CD4-positive, alpha-beta T cell treated with Interleukin-15 for 1 hour (primary cell): ENCODE data around the gene PLTP.
"Not testable (repeated sequence)": the region's sequence is repeated elsewhere in the genome, so short reads cannot be mapped to it uniquely, and the experiment has no call there.

ENCODE experiments used
- DNase-seq: peaks from one replicate; pipeline ENCODE4 v3.0.0-alpha.2; 2020

PLTP gene

DNA sequence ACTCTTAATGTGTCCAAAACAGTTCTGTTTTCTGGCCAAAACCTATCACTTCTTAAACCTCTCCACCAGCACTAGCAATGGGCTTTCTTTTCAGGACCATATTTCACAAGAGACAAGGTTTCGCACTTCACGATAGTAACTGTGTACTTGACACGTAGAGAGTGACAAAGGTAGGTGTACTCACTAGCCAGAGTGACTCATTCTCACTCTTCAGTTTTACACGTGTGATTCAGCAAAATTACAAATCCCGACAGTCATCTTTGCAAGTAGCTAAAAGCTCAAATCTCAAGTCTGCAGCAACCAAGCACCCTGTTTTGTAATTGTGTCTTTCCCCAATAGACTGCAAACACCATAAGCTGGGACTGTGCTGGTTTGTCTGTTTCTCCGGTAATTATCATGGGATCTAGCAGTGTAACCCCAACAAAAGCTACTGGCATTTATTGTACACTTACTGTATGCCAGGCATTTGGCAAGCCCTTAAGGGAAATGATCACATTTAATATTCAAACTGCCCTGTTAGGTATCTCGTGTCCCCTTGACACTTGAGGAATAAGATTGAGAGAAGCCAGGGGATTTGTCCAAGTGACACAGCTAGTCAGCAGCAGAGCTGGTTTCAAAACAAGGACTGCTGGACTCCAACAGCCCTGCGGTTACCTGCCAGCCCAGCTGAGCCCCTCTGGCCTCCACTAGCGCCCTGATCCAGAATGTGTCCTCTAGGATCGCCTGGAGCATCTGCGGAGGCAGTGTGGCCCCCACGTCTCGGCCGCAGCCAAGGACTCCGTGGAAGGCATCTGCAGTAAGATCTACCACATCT lies 32.4 kb upstream of the PLTP start:
- DNase-seq, result peak; percentile 33

- DNase-seq, result no peak
These were observed 31.7 kb upstream of the PLTP start for GRCh38 chr20:45943613-45944012.

GRCh38 chr20:45940469-45940868 lies 28.5 kb upstream of the PLTP start:
- DNase-seq, result no peak

DNA sequence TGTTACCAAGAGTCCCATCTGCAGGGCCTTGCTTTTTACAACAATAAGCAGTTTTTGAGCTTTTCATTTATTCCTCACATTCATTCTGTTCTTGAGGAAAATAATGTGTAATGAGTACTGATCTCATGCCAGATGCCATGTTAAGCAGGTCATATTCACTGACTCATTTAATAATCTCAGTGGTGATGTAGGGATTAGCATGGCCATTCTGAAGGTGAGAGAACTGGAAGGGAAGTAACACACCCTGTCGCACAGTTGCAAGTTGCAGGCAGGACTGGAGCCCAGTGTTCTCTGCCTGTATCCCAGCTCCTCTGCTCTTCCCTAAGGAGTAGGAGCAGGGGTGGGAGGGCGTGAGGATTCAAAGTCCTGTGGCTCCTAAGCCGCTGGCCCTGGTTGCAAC lies 28.1 kb upstream of the PLTP start:
- DNase-seq, result no peak

DNA sequence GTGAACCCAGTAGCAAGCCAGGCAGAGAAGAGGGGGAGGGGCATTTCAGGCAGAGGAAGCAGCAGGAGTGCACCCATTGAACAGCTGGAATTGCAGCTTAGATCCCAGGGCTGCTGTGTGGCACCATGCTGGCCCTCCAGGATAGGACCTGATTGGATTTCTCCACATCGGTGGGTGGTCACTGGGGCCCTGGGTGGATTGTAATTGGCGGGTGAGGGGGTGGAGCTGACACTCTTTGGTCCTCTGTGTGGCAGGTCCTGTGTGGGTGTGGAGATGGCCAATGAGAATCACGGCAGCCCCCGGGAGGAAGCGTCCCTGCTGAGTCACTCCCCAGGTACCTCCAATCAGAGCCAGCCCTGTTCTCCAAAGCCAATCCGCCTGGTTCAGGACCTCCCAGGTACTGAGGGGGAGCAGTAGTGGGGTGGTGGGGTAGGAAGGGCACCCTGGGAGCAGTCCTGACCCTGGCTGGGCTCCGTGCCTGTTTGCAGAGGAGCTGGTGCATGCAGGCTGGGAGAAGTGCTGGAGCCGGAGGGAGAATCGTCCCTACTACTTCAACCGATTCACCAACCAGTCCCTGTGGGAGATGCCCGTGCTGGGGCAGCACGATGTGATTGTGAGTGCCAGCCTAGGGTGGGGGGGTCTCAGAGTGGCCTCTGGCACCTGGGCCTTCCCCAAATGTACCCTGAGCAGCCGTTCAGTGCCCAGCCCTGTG lies 26.9 kb upstream of the PLTP start:
- no peak for DNase-seq

- no peak for DNase-seq
These were observed 25.8 kb upstream of the PLTP start for GRCh38 chr20:45937765-45938164.

DNA sequence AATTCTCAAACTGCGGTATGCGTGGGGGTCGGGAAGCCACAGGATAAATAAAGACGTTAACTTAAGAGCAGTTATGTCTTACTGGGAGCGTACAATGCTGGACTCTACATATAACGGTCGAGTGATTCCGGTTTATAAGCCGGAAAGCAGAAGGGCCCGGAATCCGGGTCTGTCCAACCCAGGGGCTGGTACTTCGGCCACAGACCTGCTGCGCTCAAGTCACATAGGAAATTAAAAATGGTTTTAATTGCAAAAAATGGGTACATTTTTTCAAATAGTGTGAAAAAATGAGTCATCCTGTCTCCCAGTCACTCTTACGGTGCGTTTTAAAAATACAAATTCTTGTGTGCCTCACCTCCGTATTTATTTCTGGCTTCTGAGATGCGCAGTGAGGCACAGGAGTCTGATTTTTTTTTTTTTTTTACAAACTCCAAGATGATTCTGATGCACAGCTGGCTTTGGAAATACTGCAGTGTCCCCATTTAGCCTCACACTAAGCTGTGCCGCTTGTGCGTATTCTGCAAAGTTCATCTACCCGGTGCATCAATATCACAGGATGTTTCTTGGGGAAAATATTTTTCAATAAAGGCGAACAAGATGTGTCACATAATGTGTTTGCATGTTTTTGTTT lies 23.6 kb upstream of the PLTP start:
- DNase-seq, result no peak

GRCh38 chr20:45934586-45935415 lies 22.8 kb upstream of the PLTP start, which contains the start of gene PCIF1:
Gene PCIF1, plus strand, starts transcription at chr20:45934683. Its CDS starts 4,317 bp downstream, at chr20:45939000.
- DNase-seq, result peak; percentile 97

GRCh38 chr20:45934046-45934585 lies 22.2 kb upstream of the PLTP start:
- DNase-seq, result peak; percentile 58

DNA sequence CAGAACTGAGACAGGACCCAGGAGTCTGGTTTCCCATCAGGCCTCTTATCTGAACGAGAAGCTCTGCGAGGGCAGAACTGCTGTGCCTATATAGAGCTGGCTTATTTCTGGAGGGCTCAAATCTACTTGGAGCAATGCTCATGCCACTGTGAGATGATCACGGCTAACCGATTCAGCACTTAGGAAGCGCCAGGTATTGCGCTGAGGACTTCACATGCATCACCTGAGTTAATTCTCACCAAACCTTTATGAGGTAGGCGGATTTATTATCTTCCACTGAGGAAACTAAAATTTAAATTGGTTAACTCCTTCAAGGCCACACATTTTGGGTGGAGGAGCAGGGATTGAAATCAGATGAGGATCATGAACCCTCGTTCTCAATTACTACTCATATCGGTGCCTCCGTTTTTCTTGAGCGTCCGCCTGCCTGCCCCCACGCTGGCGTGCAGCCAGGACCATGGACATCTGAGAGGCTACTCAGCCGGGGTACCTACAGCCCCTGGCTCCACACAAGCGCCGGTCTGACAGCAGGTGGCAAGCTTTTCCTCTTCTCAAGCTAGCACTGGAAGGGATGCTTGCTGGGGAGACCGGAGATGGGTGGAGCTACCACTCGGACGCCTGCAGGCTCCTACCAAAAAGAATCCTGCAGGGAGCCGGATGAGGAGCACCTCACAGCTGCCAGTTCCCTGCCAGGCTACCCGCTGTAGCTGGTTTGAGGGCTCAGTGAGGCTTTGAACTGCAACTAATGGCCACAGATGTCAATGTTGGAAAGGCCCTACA lies 21.5 kb upstream of the PLTP start:
- peak; percentile 70 for DNase-seq

DNA sequence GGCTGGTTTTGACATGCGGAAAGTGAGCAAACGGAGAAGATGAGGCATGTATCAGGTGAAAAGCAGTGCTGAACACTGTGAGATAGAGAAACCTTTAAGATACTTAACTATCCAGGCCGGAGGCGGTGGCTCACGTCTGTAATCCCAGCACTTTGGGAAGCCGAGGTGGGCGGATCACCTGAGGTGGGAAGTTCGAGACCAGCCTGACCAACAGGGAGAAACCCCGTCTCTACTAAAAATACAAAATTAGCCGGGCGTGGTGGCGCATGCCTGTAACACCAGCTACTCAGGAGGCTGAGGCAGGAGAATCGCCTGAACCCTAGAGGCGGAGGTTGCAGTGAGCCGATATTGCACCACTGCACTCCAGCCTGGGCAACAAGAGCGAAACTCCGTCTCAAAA lies 19.7 kb upstream of the PLTP start:
- DNase-seq, result not testable (repeated sequence)

- DNase-seq, result no peak
These were observed 15.3 kb upstream of the PLTP start for GRCh38 chr20:45927071-45927878.

- no peak for DNase-seq
These were observed 14.7 kb upstream of the PLTP start for GRCh38 chr20:45926731-45927070.

DNA sequence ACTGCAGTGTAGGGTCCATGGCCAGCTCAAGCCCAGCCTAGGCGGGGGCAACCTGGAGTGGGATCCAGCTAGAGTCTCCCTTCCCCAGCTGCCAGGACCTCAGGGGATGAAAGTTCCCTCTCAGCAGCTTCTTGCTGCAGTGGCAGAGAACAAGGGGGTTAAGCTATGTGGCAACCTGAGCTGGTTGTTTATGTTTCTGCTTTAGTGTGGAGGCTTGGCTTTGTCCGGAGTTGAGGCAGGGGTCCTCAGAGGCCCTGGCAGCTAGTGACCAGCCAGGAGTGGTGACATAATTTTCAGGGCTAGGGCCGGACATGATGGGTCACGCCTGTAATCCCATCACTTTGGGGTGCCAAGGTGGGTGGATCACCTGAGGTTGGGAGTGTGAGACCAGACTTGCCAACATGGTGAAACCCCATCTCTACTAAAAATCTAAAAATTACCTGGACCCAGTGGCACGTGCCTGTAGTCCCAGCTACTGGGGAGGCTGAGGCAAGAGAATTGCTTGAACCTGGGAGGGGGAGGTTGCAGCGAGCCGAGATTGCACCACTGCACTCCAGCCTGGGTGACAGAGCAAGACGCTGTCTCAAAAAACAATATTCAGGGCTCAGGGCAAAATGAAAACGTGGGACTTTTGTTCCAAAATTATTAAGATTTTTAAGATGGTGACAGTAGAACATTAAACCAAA lies 14.0 kb upstream of the PLTP start:
- no peak for DNase-seq

DNA sequence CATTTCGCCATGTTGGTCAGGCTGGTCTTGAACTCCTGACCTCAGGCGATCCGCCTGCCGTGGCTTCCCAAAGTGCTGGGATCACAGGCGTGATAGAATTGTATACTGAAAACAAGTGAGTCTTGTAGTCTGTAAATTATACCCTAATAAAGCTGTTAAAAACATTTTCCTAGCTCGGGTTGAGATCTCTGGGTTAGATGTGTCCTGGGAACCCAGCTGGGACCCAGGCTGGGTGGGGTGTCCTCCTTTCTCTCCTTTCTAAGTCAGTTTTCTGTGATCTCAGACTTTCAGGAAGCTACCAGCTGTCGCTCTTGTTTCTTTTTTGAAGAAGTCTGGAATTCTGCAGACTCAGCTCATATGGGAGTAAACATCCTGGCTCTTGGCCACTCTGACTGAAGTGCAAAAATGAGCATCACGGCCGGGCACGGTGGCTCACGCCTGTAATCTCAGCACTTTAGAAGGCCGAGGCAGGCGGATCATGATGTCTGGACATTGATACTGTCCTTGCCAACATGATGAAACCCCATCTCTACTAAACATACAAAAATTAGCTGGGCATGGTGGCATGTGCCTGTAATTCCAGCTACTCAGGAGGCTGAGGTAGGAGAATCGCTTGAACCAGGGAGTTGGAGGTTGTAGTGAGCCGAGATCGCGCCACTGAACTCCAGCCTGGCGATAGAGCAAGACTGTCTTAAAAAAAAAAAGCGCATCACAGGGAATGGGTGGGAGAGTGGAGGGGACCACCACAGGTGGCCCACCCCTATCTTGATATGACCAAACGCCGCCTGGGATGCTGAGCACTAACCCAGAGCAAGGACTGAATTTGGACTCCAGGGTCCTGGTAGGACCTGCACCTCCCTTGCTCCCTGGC lies 12.7 kb upstream of the PLTP start:
- DNase-seq, result no peak

GRCh38 chr20:45921337-45922189 lies 9.6 kb upstream of the PLTP start:
- no peak for DNase-seq

GRCh38 chr20:45920462-45921336 lies 8.7 kb upstream of the PLTP start:
- no peak for DNase-seq
